HK-2 (cell line): ENCODE data around the gene KLRD1.
"Not testable (repeated sequence)": the region's sequence is repeated elsewhere in the genome, so short reads cannot be mapped to it uniquely, and the experiment has no call there.

Experiments used
- DNase-seq: peaks from one replicate; pipeline ENCODE4 v3.0.0-alpha.2; 2018; ENCODE audit not compliant: unreplicated experiment

The KLRD1 gene

DNA sequence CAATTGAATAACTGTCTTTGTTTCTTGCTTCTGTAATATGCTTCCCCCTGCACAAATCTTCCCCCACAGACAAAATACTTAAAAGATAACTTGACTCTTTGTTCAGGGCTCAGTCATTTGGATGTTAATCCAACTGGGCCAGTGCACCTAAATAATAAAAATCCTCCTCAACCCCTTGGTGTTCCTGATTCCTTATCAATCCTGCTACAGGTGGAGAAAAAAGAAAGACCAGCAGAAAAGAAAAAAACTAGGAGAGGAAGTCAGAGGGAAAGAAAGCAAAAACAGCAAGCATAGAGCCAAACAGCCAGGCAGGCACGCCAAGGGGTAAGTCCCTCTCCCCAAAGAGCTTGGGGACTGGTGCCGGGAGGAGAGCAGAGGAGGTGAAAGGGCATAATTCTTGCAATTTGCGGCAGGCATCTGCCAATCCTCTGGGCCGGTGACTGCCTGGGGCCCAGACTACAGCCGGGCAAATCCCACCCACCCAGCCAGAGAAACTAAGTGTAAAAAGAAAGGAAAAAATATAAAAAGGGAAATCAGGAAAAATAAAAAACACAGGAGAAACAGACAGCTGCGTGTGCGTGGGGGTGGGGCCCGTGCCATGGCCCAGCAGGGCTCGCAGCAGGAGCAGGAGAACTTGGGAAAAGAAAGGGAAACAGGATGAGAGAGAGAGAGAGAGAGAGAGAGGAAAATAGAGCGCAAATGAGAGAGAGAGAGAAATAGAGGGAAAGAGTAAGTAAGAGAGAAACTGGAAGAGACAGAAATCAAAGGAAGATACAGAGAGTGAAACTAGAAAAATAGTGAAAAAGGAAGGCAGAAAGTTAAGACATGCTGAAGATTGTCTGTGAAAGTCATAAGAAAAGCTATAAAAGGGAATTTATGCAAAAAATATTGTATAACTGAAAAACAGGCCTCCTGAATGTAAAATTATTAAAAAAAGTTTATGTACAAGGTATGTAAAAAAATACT, 60.8 kb downstream of the KLRD1 start:
- DNase-seq, result no peak

DNA sequence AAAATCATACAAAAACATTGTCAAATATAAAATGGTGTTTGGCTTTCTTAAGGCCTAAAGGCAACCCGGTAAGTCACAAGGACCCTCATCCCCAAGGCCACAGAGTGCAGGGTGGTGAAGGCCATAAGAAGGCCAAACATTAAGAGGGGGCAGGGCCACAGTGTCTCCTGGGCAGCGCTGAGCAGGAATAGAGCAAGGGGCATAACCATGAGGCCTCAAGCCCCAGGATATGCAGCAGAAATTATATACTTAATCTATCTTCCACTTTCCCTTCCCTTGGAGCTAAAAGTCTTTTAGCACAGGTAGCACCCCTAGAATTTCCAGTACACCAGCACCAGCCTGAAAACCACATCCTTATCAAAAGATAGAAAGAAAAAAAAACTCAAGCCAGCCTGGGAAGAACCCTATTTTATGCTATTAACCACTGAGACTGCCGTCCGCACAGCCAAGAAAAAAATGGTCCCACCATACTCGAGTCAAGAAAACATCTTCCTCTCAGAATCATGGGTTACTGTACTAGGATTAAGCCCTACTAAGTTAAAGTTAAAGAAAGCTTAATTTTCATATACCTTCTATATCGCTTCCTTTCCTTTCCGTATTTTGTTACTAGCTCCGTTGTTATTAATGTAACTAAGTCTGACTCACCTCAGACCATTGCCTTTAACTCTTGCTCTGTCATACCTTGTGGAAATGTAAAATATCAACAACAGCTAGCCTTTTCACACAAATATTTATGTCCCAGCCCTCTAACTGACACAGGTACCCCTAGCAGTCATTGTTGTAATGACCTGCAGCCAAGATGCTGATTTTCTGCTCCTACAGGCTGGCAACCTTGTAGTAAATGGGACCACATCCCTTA, 62.1 kb downstream of the KLRD1 start:
- DNase-seq, result no peak

DNA sequence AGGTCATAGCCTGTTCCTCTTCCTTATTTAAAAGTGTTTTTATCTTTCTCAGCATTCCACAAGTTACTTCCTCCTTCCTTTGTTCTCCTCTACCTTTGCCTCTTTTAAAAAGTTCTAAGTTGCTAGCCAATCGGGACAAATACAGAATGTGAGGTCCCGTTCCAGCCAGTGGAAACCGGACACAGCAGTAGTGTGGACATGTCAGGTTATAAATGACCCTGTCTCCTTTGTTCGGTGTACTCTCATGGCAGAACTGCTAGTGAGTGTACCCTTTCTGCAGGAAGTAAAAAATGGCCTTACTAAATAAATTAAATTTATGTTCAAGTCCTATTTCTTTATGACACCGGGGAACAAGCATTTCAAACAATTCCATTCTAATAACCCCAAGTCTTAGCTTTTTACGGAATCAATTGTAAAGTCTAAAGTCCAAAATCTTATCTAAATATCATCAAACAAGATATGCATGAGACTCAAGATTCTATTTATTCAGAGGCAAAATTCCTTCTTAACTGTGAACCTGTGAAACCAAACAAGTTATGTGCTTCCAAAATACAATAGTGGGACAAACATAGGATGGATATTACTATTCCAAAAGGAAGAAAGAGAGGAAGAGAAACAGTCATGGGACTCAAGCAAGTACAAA, 64.3 kb downstream of the KLRD1 start:
- not testable (repeated sequence) for DNase-seq

DNA sequence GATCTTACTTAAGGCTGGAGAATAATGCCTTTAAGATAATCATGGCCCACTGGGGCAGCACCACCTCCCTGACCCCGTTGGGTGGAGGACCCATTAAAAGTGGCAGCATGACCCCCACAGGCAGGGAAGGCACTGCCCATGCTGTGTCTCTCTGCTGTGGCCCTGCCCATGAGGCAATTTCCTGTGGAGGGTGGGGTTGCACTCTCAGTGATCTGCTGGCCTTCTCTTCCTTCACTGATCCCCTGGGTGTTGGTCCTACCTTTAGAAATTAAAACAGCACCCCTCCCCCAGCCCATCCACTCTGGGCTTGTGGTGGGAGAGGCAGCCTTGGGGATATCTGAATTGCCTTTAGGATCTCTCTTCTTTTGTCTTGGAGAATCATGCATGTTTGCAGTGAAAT, 64.9 kb downstream of the KLRD1 start:
- DNase-seq, result no peak

DNA sequence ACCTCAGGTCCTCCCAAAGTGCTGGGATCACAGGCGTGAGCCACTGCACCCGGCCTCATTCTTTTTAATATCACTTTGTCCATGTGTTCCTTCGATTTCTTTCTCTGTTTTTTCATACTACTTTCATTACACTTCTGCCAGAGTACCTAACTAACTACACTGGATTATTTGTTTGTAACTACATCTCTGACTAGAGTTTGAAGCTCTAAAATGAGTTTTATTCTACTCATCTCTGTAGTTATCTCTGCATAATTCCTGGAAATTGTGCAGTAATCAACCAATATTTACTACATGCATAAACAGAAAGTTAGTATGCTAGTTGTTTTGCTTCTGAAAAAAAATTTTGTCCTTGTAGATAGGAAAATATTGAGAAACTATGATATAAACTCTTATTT, 67.0 kb downstream of the KLRD1 start:
- no peak for DNase-seq

DNA sequence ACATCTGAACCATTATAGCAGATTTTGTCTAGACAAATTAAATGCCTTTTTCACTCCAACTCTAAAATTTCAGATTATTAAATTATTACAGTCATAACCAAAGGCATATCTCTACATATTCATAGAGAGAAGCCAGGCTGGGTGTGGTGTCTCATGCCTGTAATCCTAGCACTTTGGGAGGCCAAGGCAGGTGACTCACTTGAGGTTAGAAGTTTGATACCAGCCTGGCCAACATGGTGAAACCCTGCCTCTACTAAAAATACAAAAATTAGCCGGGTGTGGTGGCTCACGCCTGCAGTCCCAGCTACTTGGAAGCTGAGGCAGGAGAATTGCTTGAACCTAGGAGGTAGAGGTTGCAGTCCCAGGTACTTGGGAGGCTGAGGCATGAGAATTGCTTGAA, 71.1 kb downstream of the KLRD1 start:
- not testable (repeated sequence) for DNase-seq
